Measurements from ENCODE around the gene COPZ2.

GRCh38 chr17:47989700-47990099, 47.9 kb downstream of the COPZ2 start:
- TF ChIP-seq POLR2A (IDR thresholded peaks at IDR 0.05): no peak
- no peak for TF ChIP-seq CTCF (IDR thresholded peaks at IDR 0.05)

All from suprapubic skin (tissue), 3 donors.